Fibroblast of lung (primary cell): ENCODE measurements around the gene SCAPER. TPM values are rescaled to one million over a fixed set of nuclear protein-coding genes. Genes with fewer than 3 reads are reported as not detected.

Experiments
- DNase-seq, 2 donors: peaks; one replicate each; pipeline versions ENCODE4 v3.0.0 to v3.0.0-alpha.2; 2010; ENCODE audit warnings: low read depth in 2 of 2
- H2AFZ ChIP-seq: 2 replicates; pipeline ENCODE4 v1.5.1; 2012; ENCODE audit warnings: low read length, control low read depth, inconsistent platforms
- H3K27ac ChIP-seq: 2 replicates; pipeline ENCODE4 v1.5.1; 2011; ENCODE audit warnings: low read length, control low read depth; ENCODE audit not compliant: insufficient read depth
- H3K27me3 ChIP-seq: 2 replicates; pipeline ENCODE4 v1.5.1; 2011; ENCODE audit warnings: mild to moderate bottlenecking, low read length; ENCODE audit not compliant: control insufficient read depth, insufficient read depth
- H3K36me3 ChIP-seq: 2 replicates; pipeline ENCODE4 v1.5.1; 2011; ENCODE audit warnings: low read length; ENCODE audit not compliant: control insufficient read depth, insufficient read depth
- H3K4me1 ChIP-seq: 2 replicates; pipeline ENCODE4 v1.5.1; 2011; ENCODE audit warnings: low read length; ENCODE audit not compliant: control insufficient read depth, insufficient read depth; ENCODE audit errors: extremely low read depth
- H3K4me2 ChIP-seq: 2 replicates; pipeline ENCODE4 v1.5.1; 2011; ENCODE audit warnings: low read length, control low read depth; ENCODE audit not compliant: insufficient read depth; ENCODE audit errors: extremely low read depth
- H3K4me3 ChIP-seq, 4 experiments: fragments of 200-600 bp in 1 of 4; sonication (generic) in 1 of 4; replicated peaks in 1 of 4; 2 replicates each; pipeline ENCODE4 v1.5.1; 2011 to 2016; ENCODE audit warnings: low read length in 4 of 4, low read depth in 3 of 4, mild to moderate bottlenecking in 3 of 4, control low read depth in 2 of 4, inconsistent platforms in 1 of 4, mixed read lengths in 1 of 4; ENCODE audit not compliant: insufficient read depth in 1 of 4; ENCODE audit errors: control extremely low read depth in 1 of 4
- H3K79me2 ChIP-seq: 2 replicates; pipeline ENCODE4 v1.5.1; 2012; ENCODE audit warnings: mild to moderate bottlenecking, low read length, inconsistent platforms; ENCODE audit not compliant: control insufficient read depth, insufficient read depth
- H3K9ac ChIP-seq: 2 replicates; pipeline ENCODE4 v1.5.1; 2011; ENCODE audit warnings: mild to moderate bottlenecking, low read length, control low read depth; ENCODE audit not compliant: insufficient read depth
- H3K9me3 ChIP-seq: 2 replicates; pipeline ENCODE4 v1.5.1; 2012; ENCODE audit warnings: low read depth, low read length; ENCODE audit not compliant: control insufficient read depth, insufficient read depth
- H4K20me1 ChIP-seq: 2 replicates; pipeline ENCODE4 v1.5.1; 2011; ENCODE audit warnings: low read length; ENCODE audit not compliant: control insufficient read depth, insufficient read depth; ENCODE audit errors: extremely low read depth
- CTCF ChIP-seq, 2 donors: IDR thresholded peaks in 1 of 2; conservative IDR thresholded peaks in 1 of 2; 1 replicate in 1 of 2; 2 replicates in 1 of 2; pipeline ENCODE4 v1.5.1; 2011 to 2012; ENCODE audit warnings: low read length in 2 of 2, control low read depth in 1 of 2, inconsistent platforms in 1 of 2, low read depth in 1 of 2, mild to moderate bottlenecking in 1 of 2
- EZH2 ChIP-seq: IDR thresholded peaks from 2 replicates; pipeline ENCODE4 v1.5.1; 2012; ENCODE audit warnings: low read length, control low read depth, mild to moderate bottlenecking; ENCODE audit errors: missing control alignments
- polyA plus RNA-seq, 2 donors: library from polyadenylated mRNA; depleted of rRNA in 1 of 2; stranded (reverse) in 1 of 2; unstranded in 1 of 2; fragments of >200 nt; gene quantifications; 2 replicates each; pipeline ENCODE4 v1.2.1, GENCODE V29; 2011 to 2012; ENCODE audit warnings: missing spikeins in 1 of 2
- total RNA-seq: library from RNA; depleted of rRNA; stranded (reverse); fragments of >200 nt; gene quantifications from 2 replicates; pipeline ENCODE4 v1.2.1, GENCODE V29; 2014

SCAPER gene
- total and polyA plus RNA-seq, 2 donors (not counting 1 experiment from before 2014, with no cell fraction given): 2.3 to 9.1 TPM

- Histone ChIP-seq H3K27me3 (no peaks in the 10 kb centered on the region), H3K4me1 (no peaks in the 10 kb centered on the region), H3K9me3 (no peaks in the 10 kb centered on the region), H4K20me1 (no peaks in the 10 kb centered on the region), H3K27ac (no peak overlapping the region), H3K4me2 (no peak overlapping the region), H3K79me2 (no peaks in the 10 kb centered on the region), H3K9ac (no peak overlapping the region), H2AFZ (no peak overlapping the region), H3K4me3 (no peak overlapping the region), H3K36me3 (no peaks in the 10 kb centered on the region)
- TF ChIP-seq EZH2 (no peak), CTCF (conservative IDR thresholded peaks at IDR 0.05 in 1 of 2, IDR thresholded peaks at IDR 0.05 in 1 of 2; ENCODE audit: low read depth in 1 of 2, low read length in 2 of 2) (no peak)
- no peak for DNase-seq
Measured at GRCh38 chr15:76449455-76449854, 455.7 kb downstream of the SCAPER start.

- H3K79me2 ChIP-seq: no peaks in the 10 kb centered on the region
- no peak overlapping the region for H3K4me3 ChIP-seq
- peak in 1 of 2 donors; percentile 25 for DNase-seq
- H3K27me3 ChIP-seq: no peaks in the 10 kb centered on the region
- H2AFZ ChIP-seq: no peak overlapping the region
- H3K9ac ChIP-seq: no peak overlapping the region
- H3K4me1 ChIP-seq: no peaks in the 10 kb centered on the region
- TF ChIP-seq EZH2 (no peak), CTCF (conservative IDR thresholded peaks at IDR 0.05 in 1 of 2, IDR thresholded peaks at IDR 0.05 in 1 of 2; ENCODE audit: low read depth in 1 of 2, low read length in 2 of 2) (no peak)
- no peaks in the 10 kb centered on the region for H4K20me1 ChIP-seq
- no peaks in the 10 kb centered on the region for H3K36me3 ChIP-seq
- no peak overlapping the region for H3K4me2 ChIP-seq
- H3K9me3 ChIP-seq: no peaks in the 10 kb centered on the region
- no peak overlapping the region for H3K27ac ChIP-seq
Measured at GRCh38 chr15:76448755-76449154, 456.4 kb downstream of the SCAPER start.

GRCh38 chr15:76447728-76448441 is 457.3 kb downstream of the SCAPER start:
- no peak overlapping the region for H3K4me2 ChIP-seq
- H4K20me1 ChIP-seq: no peaks in the 10 kb centered on the region
- H3K79me2 ChIP-seq: no peaks in the 10 kb centered on the region
- no peaks in the 10 kb centered on the region for H3K27me3 ChIP-seq
- H3K9ac ChIP-seq: no peak overlapping the region
- H3K9me3 ChIP-seq: no peaks in the 10 kb centered on the region
- DNase-seq: no peak
- TF ChIP-seq CTCF (conservative IDR thresholded peaks at IDR 0.05 in 1 of 2, IDR thresholded peaks at IDR 0.05 in 1 of 2; ENCODE audit: low read depth in 1 of 2, low read length in 2 of 2): no peak
- TF ChIP-seq EZH2: no peak
- no peaks in the 10 kb centered on the region for H3K4me1 ChIP-seq
- no peak overlapping the region for H2AFZ ChIP-seq
- H3K36me3 ChIP-seq: no peaks in the 10 kb centered on the region
- H3K4me3 ChIP-seq: no peak overlapping the region
- H3K27ac ChIP-seq: no peak overlapping the region
